Stimulated activated CD4-positive, alpha-beta T cell treated with anti-CD3 and anti-CD28 coated beads, Interleukin-1b, Interleukin-23, amount 100 ng/mL, for 24 hours (primary cell): ENCODE measurements around the gene ZCCHC9.
"Not testable (repeated sequence)": the region's sequence is repeated elsewhere in the genome, so short reads cannot be mapped to it uniquely, and the experiment has no call there.

Source experiments
- DNase-seq, 4 experiments: peaks; one replicate each; pipeline ENCODE4 v3.0.0-alpha.2; 2020; ENCODE audit warnings: low read depth in 4 of 4, low spot score in 1 of 4

ZCCHC9 gene

DNA sequence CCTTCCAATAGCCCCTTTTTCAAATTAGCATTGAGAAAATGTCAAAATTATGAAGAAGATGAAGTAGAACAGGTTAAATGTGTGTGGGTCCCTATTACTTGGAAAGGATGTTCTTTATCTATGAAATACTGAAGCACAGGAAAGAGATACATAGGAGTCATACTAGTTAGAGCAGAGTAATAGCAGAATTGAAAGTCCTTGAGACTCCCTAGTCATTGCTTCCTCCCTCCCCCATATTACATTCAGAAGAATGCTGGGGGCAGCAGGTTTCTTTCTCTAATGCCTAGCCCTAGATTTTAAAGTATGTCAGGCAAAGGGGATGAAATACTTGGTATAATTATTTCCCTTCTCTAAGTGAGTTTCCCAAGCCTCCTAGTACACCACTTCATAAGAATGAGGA, 4.4 kb downstream of the ZCCHC9 start:
- no peak for DNase-seq

DNA sequence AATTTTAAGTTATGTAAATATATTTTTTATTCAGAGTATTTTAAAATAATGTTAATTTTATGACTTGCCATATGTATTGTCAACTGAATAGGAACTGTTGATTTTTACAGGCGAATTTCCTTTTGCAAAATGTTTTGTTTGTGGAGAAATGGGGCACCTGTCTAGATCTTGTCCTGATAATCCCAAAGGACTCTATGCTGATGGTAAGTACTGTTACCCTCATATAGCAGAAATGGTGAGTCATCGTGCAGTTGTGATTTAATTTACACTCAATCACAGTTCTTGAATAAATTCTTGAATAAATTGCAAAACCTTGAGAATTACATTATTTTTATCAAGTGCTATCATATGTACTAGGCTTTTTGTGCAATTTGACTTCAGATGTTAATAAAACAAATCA, 7.4 kb downstream of the ZCCHC9 start:
- no peak for DNase-seq

DNA sequence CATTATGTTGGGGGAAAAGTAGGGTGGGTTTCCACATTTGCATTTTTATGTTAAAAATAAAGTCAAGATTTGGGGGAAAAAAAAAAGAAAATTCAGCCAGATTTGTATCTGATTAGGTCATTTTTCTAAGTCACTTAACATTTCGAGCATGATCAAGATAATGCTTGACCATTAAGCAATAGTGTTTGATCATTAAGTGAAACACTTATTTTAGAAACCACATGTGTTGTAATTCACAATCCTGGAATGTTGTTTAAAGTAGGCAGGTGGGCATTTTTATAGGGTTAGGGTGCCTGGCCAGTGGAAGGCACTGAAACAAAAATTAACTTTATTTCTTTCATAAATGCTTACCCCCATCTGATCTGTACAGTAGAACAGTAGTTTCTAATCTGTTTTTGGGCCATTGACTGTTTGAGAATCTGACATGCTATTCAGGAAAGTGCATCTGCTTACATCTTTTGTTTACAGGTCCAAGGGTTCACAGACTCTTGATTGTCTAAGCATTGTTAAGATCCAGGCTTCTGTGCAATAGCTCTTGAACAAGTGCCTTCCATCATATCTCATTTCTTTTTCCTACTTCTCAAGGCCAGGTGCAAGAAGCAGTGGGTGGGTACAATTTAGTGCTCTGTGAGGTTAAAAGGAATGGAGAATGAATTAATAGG, 9.1 kb downstream of the ZCCHC9 start:
- DNase-seq: no peak

DNA sequence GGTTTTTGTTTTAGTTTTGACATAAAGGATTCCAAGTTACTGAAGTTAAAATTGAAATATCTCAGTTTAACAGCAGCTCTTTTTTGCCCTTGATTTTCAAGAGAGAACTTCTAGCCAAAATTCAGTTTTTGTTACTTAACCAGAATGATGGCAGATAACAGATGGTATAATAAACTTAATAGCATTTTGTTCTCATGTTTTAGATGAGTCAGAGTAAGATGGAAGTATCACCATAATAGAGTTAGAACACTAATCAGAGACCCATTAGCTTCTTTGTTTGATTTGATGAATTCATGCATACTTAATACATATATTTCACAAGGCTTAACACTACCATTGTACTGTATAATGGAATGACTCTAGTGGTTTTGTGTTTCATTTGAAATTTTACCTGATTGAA, 11.9 kb downstream of the ZCCHC9 start:
- no peak for DNase-seq

DNA sequence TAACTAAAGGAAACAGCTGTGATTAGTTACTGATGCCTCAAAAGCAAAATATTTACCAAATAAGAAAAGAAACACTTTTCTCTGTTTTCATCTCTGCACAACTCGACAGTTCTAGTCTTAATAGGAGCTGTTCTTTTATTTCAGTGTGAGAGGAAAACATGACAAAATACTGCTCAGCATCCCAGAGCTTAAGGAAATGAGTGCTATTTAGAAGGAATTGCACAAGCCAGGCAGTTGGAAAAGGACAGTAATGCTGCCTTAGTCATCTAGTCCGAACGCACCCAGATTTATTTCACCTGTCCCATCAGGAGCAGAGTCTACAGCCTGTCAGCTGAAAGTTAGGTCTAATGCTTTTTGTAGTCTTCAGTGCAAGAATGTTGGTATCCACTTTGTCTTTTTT, 12.3 kb downstream of the ZCCHC9 start:
- no peak for DNase-seq

DNA sequence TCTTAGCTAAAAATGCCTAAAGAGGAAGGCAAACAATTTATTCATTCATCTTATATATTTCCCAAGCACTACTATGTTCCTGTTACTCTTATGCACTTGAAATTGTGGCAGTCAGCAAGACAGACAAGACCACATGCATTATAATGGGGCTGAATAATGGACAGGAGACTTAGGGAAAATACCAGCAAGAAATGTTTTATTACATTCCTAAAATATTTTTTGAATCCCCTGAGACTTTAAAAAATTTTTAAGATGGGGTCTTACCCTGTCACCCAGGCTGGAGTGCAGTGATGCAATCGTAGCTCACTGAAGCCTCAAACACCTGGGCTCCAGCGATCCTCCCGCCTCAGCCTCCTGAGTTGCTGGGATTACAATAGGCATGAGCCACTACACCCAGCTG, 13.2 kb downstream of the ZCCHC9 start:
- DNase-seq: no peak

DNA sequence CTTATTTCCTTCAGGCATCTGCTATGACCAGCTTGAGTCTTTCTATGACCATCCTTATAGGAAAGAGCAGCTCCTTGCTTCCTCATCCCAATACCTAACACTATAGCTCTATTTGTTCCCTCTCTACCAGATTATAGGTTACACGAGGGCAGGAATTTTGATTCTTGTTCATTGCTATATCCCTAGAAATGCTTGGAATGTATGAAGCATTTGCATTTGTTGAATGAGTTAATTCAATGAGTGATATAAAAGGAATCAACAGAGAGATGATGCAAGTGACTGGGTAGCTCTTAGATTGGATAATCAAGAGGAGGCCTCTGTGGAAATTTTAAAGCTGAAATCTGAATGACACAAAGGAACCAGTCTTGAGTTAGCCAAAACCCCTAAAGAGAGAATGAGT, 13.9 kb downstream of the ZCCHC9 start:
- no peak for DNase-seq

DNA sequence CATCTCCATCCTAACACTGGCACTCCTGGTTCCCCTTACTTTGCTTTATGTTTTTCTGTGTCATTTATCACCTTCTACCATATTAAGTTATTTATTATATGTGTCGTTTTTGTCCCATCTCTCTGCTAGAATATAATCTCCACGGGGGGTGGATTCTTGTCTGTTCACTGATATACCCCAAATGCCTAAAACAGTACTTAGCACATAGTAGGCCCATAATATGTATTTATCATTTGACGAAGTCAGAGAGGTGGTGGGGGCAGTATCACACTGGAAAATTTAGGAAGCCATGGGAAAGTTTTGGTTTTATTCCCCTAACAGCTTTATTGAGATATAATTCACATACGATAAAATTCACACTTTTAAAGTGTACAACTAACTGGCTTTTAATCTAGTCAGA, 14.4 kb downstream of the ZCCHC9 start:
- DNase-seq: no peak

DNA sequence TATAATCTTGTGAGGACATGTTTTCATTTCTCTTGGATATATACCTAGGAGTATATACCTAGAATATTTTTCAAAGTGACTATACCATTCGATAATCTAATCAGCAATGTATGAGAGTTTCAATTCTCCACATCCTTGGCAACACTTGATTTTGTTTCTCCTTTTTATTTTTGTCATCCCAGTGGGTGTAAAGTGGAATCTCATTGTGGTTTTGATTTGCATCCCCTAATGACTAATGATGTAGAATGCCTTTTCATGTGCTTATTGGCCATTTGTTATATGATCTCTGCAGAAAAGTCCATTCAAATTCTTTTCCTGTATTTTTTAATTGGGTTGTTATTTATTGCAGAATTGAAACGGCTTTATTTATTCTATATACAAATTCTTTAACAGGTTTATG, 15.2 kb downstream of the ZCCHC9 start:
- DNase-seq: no peak

DNA sequence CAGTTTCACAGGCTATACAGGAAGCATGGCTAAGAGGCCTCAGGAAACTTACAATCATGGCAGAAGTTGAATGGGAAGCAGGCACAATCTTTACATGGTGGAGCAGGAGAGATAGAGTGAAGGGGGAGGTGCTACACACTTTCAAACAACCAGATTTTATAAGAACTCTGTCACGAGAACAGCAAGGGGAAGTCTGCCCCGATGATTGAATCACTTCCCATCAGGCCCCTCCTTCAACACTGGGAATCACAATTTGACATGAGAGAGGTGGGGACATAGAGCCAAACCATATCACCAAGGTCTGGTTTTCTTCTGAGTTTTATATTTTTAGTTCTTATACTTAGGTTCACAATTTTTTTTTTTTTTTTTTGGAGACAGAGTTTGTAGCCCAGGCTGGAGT, 16.1 kb downstream of the ZCCHC9 start:
- no peak for DNase-seq

DNA sequence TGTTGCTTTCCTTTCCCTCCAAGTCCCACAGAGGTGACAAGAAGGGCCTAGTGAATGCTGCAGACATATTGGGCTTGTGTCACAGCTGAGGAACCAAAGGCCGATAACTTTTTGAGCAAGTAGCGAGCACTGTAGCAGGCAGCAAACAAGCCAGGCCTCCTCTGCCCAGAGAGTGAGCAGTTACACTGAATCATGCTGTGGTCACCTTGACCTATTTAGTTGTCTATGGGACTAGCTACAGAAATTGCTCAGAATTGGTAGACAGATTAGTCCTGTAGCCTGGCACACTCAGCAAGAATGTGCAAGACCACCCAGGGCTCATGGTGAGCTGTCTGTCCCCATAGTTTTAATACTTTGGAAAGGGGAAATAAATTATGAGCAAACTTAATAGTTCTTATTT, 25.2 kb downstream of the ZCCHC9 start:
- no peak for DNase-seq

DNA sequence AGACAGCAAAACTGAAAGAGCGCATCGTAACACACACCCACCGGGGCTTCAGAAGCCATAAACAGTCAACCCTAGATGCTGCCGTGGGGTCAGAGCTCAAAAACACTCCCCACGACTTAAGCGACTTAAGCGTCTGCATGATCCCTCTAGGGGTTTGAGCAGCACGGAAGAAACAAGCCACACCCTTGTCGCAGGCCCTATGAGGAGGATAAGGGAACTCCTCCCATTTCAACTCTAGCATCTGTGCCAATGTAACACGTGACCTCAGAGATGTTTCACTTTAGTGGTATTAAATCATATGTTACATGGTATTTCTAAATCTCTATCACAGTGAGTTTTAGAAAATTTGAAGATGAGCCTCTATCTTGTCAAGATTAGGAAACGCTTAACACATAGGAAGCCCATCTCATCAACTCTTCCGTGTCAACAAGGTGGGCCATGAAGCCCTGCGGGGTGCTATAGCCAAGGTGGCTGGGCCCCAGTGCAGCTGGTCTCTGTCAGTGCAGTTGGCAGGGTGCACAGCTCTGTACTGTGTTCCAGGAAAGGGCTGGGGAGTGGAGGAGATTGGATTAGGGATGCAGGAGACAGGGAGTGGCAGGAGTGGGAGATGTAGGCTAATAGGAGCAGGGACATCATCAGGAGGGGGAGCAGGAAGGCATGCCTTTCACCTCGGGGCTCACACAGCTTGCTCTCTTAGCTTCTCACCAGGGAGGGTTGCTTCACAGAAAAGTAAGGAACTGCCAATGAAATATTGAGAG, 33.1 kb downstream of the ZCCHC9 start:
- no peak for DNase-seq

DNA sequence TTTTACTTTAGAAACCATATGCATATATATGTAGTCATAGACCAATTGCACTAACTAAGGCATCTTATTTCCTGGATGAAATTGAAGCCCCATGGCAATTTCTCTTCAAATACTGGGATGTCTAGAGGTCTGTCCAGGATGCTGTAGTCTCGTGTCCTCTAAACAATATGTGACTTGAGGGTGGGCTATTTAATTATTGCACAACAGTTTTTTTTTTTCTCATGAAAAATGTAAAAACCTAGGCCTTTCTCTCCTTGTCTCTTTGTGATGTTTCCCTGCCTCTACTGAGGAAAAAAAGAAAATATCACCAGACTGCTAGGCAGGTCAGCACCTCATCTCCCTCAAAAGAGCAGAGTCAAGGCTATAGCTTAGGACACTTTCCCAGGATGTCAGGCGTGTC, 34.6 kb downstream of the ZCCHC9 start:
- no peak for DNase-seq

DNA sequence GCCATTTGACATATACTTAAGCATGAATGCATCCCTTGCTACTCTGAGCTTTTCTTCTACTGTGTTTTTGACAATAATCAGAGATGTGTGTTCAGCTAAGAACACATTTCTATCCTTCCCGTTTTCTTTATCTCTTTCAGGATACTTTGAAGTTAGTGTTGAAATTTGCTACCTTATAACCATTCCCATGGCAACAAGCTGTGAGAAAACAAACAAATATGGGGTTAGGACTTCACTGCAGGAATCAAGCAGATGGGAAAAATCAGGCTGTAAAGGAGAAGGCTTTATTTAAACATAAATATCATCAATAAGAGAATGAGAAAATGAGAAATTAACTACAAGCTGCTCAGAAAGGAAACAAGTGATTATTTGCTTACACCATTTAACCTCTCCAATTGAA, 35.2 kb downstream of the ZCCHC9 start:
- no peak for DNase-seq

DNA sequence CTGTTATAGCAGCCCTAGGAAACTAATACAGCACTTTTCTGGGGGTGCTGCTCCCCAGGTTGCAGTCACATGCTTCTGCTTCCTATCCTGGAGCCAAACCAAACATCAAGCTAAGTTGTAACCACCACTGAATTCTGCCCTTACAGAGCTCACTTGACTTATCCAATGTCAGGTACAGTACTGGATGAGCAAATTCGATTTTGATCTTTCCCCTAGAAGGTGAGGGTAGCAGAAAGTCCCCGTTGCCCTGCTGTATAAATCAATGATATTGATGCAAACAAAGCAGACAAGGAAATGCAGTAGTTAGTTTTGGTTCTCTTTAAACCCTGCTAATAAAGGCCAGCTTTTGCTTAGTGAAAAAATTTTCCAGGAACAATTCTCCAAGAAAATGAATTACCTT, 36.4 kb downstream of the ZCCHC9 start:
- DNase-seq: no peak

DNA sequence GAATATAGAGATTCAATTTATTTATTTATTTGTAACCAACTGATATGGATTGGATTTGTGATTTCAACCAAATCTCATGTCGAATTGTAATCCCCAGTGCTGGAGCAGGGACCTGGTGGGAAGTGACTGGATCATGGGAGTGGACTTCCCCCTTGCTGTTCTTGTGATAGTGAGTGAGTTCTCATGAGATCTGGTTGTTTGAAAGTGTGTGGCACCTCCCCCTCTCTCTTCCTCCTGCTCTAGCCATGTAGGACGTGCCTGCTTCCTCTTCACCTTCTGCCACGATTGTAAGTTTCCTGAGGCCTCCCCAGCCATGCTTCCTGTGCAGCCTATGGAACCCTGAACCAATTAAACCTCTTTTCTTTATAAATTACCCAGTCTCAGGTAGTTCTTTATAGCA, 36.8 kb downstream of the ZCCHC9 start:
- DNase-seq: not testable (repeated sequence)

DNA sequence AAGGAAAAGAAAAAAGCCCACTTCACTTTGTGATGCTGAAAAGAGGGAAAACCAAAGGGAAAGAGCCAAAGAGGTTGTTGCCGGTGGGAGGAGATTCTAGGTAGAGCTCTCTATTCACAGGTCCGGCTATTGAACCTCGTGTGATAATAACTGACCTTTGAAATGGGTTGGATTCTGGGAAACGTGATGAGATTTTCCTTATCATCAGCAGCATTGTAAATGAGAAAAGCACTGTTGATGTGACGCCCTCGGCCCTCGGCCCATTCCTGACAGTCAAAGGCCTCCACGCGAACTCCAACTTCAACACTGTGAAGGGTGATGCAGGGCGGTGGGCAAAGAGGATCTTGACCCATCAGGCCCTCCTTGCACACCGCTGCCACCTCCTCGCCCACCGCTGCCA, 43.3 kb downstream of the ZCCHC9 start:
- DNase-seq: no peak

DNA sequence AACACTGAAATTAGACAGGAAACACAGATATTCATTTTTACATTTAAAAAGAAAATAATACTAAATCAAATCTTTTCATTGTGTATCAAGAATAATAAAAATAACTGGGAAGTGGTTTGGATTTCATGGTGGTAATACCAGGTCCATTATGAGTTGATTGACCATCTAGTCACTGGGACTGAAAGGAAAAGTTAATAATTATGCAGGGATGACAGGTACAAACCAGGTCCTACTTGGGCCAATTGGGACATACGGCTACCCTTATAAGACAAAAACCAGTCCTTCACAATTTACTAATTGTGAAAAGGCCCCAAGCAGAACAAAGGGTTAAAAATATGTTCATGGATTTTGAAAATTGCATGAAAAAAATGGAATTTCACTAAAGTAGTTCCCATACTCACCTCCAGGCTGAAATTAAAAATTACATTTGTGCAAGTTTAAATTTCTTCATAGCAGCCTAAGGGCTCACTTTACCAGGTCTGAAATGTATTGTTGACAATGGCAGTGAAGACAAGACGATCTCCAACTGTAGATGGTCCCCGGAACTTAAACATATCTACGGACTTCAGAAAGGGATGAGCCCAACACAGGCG, 44.1 kb downstream of the ZCCHC9 start:
- no peak for DNase-seq

DNA sequence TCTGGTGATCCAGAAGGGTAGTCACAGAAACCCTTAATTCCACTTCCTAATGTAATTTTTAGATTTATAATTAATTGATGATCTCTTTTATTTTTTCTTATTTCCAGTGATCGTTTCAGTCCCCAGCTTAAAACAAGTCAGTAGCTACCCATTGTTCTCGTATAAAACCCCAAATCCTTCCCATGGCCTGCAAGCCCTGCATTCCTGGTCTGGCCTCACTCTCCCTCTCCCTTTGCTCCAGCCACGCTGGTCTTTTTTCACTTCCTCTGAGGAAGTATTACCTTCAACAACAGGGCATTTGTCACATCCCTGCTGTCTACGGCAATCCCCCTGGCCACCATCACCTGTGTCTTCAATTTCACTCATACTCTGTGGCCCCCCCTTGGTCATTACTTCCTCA, 47.8 kb downstream of the ZCCHC9 start:
- no peak for DNase-seq

DNA sequence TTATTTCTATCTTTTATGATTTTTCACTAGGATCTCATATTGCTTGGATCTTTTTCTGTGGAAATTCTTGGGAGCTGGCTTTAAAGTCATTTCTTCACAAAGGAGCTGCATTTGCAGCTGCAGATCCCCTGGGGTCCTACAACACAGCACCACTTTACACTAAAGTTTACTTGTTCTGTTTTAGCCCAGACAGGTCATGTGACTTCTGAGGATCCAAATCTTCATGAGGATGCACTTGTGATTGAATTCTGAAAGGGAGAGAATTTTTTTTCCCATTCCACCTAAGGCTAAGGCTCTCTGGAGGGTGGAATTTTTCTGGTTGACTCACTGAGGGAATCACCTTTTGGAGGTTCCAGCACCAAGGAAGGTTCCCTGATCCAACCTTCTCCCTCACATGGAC, 49.1 kb downstream of the ZCCHC9 start:
- DNase-seq: no peak

DNA sequence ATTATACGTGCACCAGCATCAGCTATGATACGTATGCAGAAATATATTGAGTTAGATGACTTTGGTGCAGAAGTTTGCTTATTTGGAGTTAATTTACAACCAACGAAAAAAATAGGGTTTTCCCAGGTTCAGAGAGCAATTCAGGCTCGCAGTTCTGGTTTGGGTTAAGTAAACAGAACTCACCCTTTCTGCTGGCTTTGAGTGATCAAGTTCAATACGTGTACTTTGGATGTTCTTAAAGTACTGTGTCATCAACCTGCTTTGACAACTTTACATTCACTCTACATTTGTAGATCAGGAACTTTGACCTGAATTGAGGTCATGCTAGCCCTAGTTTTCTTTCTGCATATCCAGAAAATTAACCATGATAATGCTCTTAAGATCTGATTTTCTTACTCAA, 51.8 kb downstream of the ZCCHC9 start:
- DNase-seq: no peak

DNA sequence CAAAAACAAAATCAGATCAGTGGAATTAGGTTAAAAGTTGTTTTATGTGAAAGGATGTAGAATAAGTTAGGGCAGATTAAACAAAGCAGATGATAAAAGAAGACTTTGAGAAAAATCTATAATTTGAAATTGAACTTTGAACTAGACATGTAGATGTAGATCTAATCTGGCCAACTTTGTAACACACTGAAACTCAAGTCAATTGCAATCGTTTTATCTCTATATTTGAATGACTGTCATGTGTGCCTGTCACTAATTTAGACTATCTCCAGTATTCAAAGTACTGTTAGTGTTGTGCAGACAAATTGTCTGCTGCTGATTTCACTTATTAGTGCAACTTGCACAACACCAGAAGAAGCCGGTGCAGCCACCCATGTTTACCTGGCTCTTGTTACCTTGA, 52.7 kb downstream of the ZCCHC9 start:
- no peak for DNase-seq
